ENCODE measurements around the gene NEDD4.
"Not testable (repeated sequence)": the region's sequence is repeated elsewhere in the genome, so short reads cannot be mapped to it uniquely, and the experiment has no call there.

The NEDD4 gene

DNA sequence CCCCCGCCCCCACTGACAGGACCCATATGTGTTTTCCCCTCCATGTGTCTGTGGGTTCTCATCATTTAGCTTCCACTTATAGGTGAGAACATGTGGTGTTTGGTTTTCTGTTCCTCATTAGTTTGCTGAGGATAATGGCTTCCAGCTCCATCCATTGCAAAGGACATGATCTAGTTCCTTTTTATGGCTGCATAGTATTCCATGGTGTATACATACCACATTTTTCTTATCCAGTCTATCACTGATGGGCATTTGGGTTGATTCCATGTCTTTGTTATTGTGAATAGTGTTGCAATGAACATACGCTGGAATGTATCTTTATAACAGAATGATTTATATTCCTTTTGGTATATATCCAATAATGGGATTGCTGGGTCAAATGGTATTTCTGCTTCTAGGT is 171.7 kb downstream of the NEDD4 start:
- not testable (repeated sequence) for DNase-seq

DNA sequence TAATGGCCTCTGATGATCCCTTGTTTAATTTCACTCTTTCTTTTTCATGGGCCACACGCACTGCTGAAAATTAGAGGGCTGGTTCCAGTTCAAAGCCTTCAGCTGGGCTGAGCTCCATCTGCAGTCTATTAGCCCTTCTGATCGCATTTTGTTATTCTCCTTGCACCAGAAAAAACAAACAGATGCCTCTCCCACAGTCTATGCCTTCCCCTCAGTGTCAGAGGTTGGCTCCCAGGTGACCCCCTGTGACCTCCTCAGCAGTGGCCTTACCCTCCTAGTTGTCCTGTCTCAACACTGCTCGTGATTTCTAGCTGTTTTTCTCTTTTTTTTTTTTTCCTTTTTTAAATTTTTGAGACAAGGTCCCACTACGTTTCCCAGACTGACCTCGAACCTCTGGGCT is 173.4 kb downstream of the NEDD4 start:
- no peak for DNase-seq

DNA sequence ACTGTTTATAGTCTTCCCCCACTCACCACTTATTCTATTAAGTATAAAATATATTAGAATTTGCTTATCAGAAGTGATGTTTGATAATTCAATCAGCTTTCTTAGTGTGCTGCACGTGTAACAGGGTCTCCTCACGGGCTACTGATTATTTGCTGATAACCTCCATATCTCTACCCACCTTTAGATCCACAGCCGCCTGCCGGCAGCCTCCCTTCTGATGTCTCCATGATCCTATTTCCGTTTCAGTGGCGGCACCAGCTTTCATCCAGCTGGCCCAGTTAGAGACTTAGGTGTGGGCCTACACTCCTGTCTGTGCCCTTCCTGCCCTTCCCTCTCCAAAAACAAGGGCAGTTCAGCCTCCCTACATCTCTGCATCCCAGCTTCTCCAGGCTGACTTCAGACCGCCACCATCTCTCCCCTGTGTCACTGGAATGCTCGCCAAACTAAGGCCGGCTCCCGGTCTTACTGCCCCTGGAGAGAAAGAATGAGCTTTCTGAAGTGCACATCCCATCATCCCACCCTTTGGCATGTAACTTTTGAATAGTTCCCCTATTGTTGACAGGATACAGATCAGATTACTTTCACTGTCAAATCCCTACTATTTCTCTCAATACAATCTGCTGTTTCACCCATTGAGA is 173.9 kb downstream of the NEDD4 start:
- no peak for DNase-seq

DNA sequence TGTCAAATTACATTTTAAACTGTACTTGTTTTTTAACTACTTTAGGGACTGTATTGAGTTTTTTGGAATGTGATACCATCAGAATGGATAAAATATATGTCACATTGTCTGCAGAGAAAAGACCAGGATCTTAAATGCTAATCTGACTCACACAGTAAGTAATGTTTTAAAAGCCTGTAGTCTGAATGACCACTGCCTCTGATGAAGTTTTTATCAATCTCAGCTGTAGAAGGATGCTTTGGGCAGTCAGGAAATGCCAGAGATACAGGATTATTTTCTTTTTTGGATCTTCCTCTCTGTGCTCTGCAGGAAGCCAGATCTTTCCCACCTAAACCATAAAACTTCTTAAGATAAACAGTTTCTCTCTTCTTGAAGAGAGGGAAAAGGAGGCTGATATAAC is 177.4 kb downstream of the NEDD4 start:
- DNase-seq, result no peak

DNA sequence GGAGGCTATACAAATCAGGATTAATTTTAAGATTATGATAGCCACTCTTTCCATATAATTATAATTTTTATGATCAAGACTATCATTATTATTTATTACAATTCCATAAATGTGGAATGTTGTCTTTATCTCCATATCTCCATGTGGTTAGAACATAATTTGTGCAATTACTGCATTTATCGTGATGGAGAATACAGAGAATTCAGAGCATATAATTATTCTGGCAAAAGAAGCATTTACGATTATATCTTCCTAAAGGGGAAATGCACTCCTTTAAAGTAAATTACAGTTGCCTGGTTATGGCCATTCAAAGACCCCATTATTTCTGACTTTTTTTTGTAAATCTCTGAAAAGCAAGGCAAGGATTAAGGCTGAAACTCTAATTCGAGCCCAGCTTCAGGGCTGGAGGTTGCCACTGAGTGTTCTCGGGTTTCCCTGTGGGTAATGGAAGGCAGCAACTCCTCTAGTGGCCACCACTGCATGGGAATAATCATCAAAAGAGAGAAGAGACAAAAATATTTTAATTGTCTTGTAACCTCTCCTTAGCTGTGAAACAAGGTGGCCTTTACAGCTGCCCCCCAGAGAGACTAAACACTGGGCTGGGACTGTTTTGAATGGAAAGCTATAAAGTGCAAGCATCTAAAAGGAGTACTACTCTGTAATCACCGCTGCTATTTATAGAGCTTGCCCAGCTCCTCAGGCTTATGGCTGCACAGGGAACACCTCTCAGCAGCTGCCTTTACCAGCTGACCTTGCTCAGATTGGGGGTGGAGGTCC is 190.6 kb downstream of the NEDD4 start:
- no peak for DNase-seq

DNA sequence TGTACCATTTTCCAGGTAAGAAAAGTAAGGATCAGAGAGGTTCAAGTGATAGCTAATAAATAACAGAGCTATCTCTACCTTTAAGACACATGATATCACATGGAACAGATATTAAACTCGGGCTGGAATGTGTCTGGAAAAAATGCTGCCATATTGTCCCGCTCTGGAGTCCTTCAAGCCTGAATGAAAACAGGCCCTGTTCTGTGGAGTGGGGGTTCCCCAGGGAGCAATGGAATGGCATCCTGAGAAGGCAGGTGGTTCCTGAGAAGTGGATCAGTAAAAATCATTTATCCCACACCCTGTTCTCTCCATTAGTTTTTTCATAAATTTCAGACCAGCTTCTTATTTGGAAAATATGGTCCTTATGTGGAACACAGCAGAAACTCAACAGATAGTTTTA is 193.2 kb downstream of the NEDD4 start:
- DNase-seq, result no peak

DNA sequence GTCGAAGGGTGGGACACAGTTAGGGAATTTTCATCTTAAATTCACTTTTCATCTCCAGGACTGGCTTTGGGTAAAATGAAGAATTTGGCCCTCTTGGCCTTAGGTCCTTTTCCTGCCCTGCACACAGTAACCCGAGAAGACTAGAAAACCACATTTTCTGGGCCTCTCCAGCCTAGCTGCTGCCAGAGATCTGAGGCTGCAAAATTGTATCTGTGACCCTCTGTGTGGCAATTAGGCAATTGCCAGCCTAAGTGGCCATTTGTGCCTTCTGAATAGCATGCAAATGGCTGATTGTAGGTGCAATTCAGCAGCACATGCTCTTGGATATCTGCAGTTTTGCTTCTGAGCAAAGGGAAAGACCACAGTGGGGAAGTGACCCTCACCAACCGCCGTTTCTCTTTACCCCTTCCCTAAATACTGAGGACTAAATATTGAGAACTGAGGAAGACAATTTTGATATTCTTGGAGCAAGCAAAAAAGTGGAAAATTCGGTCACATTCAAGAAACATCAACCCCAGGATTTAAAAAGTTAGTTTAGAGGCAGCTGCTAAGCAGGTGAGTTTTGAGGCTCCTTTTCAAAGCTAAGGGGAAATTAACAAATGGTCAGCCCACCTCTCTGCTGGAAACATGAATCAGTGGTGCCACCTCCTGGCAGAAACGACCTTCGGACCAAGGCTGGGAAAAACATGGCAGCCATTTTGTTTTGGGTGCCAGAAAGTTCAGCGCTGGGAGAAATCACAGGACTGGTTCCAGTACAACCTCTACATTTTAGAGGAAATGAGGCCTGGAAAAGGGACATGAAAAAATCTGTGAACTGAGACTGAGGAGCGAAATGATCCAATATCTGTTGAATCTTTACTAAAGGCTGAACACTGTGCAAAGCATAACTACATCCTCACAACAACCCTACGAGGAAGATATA is 193.9 kb downstream of the NEDD4 start:
- no peak for DNase-seq

DNA sequence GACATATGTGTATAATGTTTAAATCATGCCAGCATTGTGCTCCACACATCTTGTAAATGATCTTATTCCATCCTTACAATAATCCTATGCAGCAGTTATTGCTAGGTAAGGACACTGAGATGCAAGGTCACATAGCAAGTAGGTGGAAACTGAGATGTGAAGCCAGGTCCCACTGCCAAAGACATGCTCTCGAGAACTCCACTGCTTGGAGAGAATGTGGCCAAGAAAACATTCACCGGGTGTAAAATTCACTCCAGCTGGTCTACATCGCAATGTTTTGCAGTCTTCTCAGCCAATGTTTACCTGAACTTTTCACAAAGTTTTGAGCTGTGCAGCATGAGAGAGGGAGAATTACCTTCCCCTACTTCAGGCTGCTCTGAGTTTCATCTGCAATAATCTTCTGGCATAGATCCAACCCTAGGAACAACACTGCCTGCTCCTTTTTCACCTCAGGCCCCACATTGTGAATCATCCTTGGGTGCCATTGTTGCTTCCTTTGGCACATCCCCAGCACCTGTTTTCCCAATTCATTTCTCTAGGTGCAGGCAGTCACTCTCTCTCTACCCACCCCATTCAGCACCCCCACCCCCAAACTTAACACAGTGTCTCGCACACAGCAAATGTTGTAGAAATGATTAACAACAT is 197.0 kb downstream of the NEDD4 start:
- DNase-seq, result no peak

DNA sequence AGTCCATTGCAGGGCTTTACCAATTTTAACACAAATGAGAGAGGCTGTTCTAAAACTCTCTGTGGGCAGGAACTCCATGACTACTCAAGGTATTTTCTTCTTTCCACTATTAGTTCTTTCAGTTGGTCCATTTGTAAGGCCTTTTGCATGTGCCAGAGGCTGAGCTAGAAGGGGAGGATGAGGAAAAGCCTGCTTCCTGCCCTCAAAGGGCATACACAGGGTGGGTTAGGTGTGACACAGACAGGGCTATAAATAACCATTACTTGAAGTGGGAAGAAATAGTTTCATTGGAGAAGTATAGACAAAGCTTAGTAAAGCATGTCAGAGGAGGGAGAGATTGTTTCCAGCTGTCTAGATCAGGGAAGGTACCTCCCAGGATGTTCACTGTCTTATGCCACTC is 198.4 kb downstream of the NEDD4 start:
- no peak for DNase-seq

DNA sequence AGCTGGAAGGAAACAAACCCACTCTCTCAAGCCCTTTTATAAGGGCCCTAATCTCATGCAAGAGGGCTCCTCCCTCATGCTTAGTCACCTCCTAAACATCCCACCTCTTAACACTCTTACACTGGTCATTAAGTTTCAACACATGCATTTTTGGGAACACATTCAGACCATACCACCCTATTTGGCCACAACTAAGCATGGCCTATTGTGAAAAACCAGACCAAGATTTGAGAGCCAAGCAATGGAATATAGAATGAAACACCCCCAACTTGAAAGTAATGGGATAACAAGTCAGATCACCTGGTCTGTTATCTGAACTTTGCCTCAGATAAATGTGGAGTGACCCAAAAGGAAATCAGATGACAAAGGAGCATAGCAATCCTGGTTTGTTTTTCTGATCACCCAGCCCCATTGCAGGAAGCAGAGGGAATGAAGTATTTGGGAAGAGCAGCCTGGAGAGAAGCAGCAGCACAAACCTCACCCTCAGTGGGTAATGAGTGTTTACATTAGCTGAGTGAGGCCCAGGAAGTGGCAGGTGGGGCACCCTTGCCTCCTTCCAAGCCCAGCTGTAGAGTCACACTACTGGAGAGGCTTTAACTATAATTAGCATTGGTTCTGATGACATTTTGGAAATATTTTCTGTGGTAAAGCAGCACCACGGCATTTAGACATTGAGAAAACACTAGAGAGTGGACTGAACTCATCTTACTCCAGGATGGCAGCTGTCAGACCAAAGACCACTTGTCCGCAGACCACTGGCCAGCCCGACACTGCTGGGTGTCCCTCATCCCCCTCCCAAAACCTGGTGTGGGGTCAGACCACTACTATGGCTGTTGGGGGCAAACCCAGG is 201.6 kb downstream of the NEDD4 start:
- DNase-seq, result no peak

DNA sequence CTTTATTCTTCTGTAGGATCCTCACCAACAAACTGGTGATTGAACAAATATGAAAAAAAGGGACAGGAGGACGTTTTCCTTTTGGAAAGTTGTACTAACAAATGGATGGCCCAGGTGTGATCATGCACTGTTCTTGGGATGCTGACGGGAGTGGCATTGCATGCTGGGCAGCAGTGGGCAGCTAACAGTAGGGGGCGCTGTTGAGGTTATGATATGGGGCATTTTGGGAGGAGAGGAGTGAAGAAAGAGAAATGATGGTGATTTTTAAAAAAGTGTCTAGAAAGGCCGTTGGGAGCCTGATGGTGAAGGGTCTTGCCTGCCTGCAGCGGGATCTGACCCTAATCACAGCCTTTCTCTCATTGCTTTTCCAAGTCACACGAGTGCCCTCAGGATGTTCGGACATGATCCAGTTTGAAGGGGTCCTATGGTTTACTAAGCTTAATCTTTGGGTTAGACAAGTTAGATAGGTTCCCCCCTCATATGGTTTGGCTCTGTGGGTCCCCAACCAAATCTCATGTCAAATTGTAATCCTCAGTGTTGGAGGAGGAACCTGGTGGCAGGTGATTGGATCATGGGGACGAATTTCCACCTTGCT is 204.2 kb downstream of the NEDD4 start:
- DNase-seq, result peak; percentile 36

DNA sequence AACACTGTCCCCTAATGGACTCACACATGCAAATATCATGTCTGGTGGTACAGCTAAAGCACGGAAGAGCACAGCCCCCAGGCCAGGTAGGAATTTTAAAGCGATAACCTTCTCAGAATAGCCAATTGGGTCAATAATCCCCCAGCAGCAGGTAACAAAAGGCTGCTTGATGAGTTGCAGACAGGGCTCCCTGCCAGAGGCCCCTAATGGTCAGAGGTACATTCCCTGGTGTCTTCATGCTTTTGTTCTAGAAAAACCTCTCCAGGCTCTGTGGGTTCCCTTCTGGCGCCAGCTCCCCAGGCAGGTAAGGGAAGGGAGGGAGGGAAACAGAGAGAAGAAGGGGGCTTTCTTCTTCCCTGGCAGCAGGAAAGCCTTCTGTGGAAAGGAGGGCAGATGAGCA is 207.1 kb downstream of the NEDD4 start:
- DNase-seq, result no peak

DNA sequence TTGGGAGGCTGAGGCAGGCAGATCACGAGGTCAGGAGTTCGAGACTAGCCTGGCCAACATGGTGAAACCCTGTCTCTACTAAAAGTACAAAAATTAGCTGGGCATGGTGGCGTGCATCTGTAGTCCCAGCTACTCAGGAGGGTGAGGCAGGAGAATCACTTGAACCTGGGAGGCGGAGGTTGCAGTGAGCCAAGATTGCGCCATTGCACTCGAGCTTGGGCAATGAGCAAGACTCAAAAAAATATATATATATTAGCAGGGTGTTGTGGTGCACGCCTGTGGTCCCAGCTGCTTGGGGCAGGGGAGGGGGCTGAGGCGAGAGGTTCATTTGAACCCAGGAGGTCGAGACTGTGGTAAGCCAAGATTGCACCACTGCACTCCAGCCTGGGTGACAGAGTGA is 207.8 kb downstream of the NEDD4 start:
- not testable (repeated sequence) for DNase-seq

DNA sequence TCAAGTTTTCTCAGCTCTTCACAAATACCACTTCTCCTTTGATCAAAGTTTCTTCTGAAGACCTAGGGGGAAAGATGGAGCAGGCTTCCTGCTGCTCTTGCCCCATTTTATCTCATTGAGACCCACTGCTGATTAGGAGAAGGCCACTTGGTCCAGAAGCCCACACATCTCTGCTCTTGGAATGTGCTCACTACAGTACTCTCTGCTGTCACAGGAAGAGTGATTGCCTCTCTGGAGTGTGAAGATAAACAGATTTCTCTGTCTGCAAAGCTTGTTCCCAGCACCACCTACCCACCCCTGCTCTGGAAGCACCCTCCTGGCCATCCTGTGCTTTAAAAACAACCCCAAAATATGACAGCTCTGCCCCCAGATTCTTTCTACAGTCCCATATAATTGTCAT is 209.1 kb downstream of the NEDD4 start:
- no peak for DNase-seq

DNA sequence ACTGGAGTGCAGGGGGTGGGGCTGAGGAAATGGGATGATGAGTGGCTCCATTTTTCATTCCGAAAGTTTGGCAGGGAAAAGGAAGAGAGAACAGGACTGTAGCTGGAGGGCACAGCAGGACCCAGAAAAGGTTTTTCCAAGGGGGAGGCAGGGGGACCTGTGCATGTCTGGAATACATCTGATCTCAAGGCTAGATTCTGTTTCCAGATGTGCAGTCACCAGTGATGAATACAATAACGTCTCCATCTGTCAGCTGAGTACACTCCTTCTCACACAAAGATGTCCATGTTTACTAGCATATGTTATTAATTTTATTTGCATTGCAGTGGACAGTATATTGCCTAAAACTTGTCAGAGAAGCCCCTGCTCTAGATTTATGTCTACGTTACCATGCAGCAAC is 210.5 kb downstream of the NEDD4 start:
- no peak for DNase-seq

DNA sequence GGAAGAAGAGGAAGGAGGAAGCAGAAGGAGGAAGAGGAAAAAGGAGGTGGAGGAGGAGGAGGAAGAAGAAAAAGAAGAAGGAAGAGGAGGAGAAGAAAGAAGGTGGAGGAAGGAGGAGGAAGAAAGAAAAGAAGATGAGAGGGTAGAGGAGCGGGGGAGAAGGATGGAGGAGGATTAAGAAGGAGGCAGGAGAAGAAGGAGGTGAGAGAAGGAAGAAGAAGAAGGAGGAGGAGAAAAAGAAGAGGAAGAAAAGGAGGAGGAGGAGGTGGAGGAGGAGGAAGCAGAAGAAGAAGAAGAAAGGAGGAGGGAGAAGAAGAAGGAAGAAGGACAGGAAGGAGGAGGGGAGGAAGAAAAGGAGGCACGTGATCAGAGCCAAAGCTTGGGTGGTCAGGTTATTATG is 213.1 kb downstream of the NEDD4 start:
- DNase-seq, result no peak

DNA sequence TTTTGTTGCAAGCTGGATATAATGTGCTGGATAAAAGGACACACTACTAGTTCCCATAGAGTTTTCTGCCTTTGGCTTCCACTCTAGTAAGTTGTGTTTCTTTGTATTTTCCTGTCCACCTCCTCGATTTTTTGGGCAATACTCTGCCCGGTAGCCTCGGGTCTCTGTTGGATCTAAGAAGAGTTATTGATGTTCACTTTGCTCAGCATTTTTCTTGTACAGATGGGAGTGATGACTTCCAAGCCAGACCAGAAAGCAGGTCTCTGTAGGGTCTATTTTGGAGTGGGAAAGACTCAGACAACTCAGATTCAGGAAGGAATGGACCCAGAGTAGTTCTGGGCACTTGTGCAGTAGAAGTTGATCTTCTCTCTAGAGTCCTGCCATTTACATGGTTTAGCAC is 214.5 kb downstream of the NEDD4 start:
- no peak for DNase-seq
